Measurements from ENCODE around the gene AARSD1. TPM values are rescaled to one million over a fixed set of nuclear protein-coding genes. Genes with fewer than 3 reads are reported as not detected.
A peak's percentile ranks its signal among the peaks of the same experiment; 100 is the strongest.
"Not testable (repeated sequence)": the region's sequence is repeated elsewhere in the genome, so short reads cannot be mapped to it uniquely, and the experiment has no call there.

AARSD1 gene
- total RNA-seq, 1 donor = 14.0 TPM

- H3K4me3 ChIP-seq (ENCODE audit: low read length) = no peak overlapping the region
- no peaks in the 10 kb centered on the region for H3K27me3 ChIP-seq (ENCODE audit: insufficient read depth, low read length)
- no peaks in the 10 kb centered on the region for H3K9me3 ChIP-seq (ENCODE audit: low read depth, low read length)
- H3K4me1 ChIP-seq (ENCODE audit: insufficient read depth, low read length) = peaks cover 6% of the 10 kb centered on the region
Observed at GRCh38 chr17:42991471-42991870, 27.2 kb upstream of the AARSD1 start.

GRCh38 chr17:42989726-42990652 is 25.7 kb upstream of the AARSD1 start:
- no peaks in the 10 kb centered on the region for H3K27me3 ChIP-seq (ENCODE audit: insufficient read depth, low read length)
- no peak overlapping the region for H3K4me3 ChIP-seq (ENCODE audit: low read length)
- H3K4me1 ChIP-seq (ENCODE audit: insufficient read depth, low read length) = peaks cover 19% of the 10 kb centered on the region
- no peaks in the 10 kb centered on the region for H3K9me3 ChIP-seq (ENCODE audit: low read depth, low read length)

GRCh38 chr17:42989141-42989540 is 24.9 kb upstream of the AARSD1 start:
- no peak overlapping the region for H3K4me3 ChIP-seq (ENCODE audit: low read length)
- H3K27me3 ChIP-seq (ENCODE audit: insufficient read depth, low read length) = no peaks in the 10 kb centered on the region
- H3K9me3 ChIP-seq (ENCODE audit: low read depth, low read length) = no peaks in the 10 kb centered on the region
- H3K4me1 ChIP-seq (ENCODE audit: insufficient read depth, low read length) = peaks cover 28% of the 10 kb centered on the region

DNA sequence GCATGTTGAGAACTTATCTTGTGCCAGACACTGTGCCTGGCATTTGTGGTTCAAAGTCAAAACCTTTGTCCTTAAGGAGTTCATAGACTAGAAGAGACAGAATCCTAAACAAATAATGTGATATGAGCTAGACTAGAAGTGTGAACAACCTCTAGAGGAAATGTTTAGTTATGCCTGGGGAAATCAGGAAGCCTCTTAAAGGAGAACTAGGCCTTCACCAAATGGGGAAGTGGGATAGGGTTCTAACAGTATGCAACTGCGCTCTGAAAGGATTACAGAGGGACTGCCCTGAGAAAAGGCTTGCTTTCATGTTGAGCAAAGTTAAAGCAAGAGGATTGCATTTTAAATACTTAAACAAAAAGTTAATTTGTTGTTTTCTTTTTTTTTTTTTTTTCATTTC is 21.0 kb upstream of the AARSD1 start:
- Histone ChIP-seq H3K9me3 (ENCODE audit: low read depth, low read length) (no peaks in the 10 kb centered on the region), H3K4me1 (ENCODE audit: insufficient read depth, low read length) (peaks cover 59% of the 10 kb centered on the region), H3K27me3 (ENCODE audit: insufficient read depth, low read length) (no peaks in the 10 kb centered on the region), H3K4me3 (ENCODE audit: low read length) (no peak overlapping the region)

DNA sequence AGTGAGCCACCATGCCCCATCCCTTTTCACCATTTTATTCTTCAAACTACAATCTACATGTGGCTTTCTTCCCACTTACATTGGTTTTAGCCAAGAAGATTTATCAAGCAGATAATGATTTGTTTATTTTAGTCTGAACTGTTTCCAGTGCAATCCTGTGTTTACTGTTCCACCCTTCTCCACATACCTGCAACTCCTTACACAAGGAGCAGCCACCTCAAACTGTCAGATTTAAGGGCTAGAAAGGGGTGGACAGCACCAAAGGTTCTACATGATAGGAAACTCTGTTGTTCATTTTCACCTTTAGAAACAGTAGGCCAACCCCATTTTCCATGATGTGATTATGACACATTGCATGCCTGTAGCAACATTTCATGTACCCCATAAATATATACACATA is 18.0 kb upstream of the AARSD1 start:
- H3K9me3 ChIP-seq (ENCODE audit: low read depth, low read length) = no peaks in the 10 kb centered on the region
- no peak overlapping the region for H3K4me3 ChIP-seq (ENCODE audit: low read length)
- peaks cover 66% of the 10 kb centered on the region for H3K4me1 ChIP-seq (ENCODE audit: insufficient read depth, low read length)
- H3K27me3 ChIP-seq (ENCODE audit: insufficient read depth, low read length) = no peaks in the 10 kb centered on the region

GRCh38 chr17:42980766-42981397 is 16.6 kb upstream of the AARSD1 start:
- peaks cover 55% of the 10 kb centered on the region for H3K4me1 ChIP-seq (ENCODE audit: insufficient read depth, low read length)
- peak overlapping the region; percentile 86 for H3K4me3 ChIP-seq (ENCODE audit: low read length)
- no peaks in the 10 kb centered on the region for H3K9me3 ChIP-seq (ENCODE audit: low read depth, low read length)
- no peaks in the 10 kb centered on the region for H3K27me3 ChIP-seq (ENCODE audit: insufficient read depth, low read length)

GRCh38 chr17:42980274-42980765 is 16.1 kb upstream of the AARSD1 start, which contains the start of gene RUNDC1:
Gene RUNDC1, plus strand, starts transcription at chr17:42980565. Its CDS starts 12 bp downstream, at chr17:42980577.
- Histone ChIP-seq H3K27me3 (ENCODE audit: insufficient read depth, low read length) (no peaks in the 10 kb centered on the region), H3K4me3 (ENCODE audit: low read length) (peak within 1 kb of the TSS; percentile 86), H3K9me3 (ENCODE audit: low read depth, low read length) (no peaks in the 10 kb centered on the region), H3K4me1 (ENCODE audit: insufficient read depth, low read length) (peaks cover 50% of the 10 kb centered on the region)

DNA sequence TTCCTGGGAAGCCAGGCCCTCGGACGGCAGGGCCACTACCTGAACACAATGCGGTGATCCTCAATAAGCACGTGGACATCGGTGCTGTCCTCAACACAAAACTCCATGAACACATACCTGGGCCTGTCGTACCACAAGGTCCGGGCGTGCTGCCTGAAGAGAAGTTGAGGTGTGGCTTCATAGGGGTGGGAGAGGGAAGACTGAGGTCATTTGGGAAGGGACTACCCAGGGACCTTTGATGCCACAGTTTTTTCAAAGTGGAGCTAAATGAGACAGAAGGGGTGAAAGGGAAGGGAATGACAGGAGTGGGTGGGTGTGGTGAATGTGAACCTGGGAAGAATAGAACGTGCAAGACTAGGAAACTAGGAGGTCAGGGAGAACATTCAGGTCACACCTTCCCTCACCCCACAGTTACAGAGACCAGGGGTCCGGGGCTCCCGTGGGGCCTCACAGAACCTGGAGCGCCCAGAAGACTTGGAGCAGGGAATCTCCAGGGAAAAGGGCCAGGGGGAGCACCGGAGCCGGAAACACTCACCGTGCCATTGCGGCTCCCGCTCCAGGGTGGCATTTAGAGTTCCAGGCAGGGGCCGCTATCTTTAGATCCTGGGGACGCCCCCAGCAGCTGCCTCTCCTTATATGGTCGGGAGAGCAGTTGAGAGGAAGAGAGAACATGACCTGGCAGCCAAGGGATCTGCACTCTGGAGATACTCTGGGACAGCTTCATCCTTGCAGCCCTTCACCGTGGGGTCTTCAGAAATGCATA is 15.4 kb upstream of the AARSD1 start, which contains the start of gene PTGES3L:
PTGES3L (minus strand) TSS at position 570 of the 763 bp plus-strand sequence; CDS start at position 543, 27 bp downstream.
- Histone ChIP-seq H3K4me1 (ENCODE audit: insufficient read depth, low read length) (peaks cover 45% of the 10 kb centered on the region), H3K4me3 (ENCODE audit: low read length) (peak within 1 kb of the TSS; percentile 86), H3K9me3 (ENCODE audit: low read depth, low read length) (no peaks in the 10 kb centered on the region), H3K27me3 (ENCODE audit: insufficient read depth, low read length) (no peaks in the 10 kb centered on the region)

- H3K4me1 ChIP-seq (ENCODE audit: insufficient read depth, low read length); H3K9me3 ChIP-seq (ENCODE audit: low read depth, low read length); H3K4me3 ChIP-seq (ENCODE audit: low read length); H3K27me3 ChIP-seq (ENCODE audit: insufficient read depth, low read length): not testable (repeated sequence)
Observed at GRCh38 chr17:42975701-42976100, 11.4 kb upstream of the AARSD1 start.

DNA sequence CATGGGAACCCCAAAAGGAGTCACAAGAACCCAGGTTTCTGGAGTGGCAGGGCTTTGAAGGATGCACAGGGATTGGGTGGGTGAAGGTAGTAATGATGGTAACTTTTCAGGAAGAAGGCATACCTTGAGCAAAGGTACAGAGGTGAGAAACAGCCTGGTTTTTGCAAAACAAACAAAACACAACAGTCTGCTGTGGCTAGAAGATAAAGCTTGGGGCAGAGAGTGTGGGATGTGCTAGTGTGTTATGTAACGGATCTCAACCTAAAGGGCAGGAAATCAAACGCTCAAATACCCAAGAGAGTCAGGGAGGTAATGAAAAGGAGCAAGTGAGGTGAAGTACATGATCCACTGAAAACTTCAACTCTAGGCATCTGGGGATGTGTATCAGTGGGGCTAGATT is 11.0 kb upstream of the AARSD1 start:
- H3K27me3 ChIP-seq (ENCODE audit: insufficient read depth, low read length) = no peaks in the 10 kb centered on the region
- H3K4me3 ChIP-seq (ENCODE audit: low read length) = no peak overlapping the region
- H3K4me1 ChIP-seq (ENCODE audit: insufficient read depth, low read length) = peaks cover 8% of the 10 kb centered on the region
- no peaks in the 10 kb centered on the region for H3K9me3 ChIP-seq (ENCODE audit: low read depth, low read length)

DNA sequence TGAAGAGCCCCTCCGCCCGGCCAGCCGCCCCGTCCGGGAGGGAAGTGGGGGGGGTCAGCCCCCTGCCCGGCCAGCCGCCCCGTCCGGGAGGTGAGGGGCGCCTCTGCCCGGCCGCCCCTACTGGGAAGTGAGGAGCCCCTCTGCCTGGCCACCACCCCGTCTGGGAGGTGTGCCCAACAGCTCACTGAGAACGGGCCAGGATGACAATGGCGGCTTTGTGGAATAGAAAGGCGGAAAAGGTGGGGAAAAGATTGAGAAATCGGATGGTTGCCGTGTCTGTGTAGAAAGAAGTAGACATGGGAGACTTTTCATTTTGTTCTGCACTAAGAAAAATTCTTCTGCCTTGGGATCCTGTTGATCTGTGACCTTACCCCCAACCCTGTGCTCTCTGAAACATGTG is 9.1 kb upstream of the AARSD1 start:
- H3K4me1 ChIP-seq (ENCODE audit: insufficient read depth, low read length); H3K4me3 ChIP-seq (ENCODE audit: low read length); H3K9me3 ChIP-seq (ENCODE audit: low read depth, low read length); H3K27me3 ChIP-seq (ENCODE audit: insufficient read depth, low read length): not testable (repeated sequence)

GRCh38 chr17:42971589-42971988 is 7.3 kb upstream of the AARSD1 start:
- no peaks in the 10 kb centered on the region for H3K4me1 ChIP-seq (ENCODE audit: insufficient read depth, low read length)
- H3K9me3 ChIP-seq (ENCODE audit: low read depth, low read length) = no peaks in the 10 kb centered on the region
- no peaks in the 10 kb centered on the region for H3K27me3 ChIP-seq (ENCODE audit: insufficient read depth, low read length)
- no peak overlapping the region for H3K4me3 ChIP-seq (ENCODE audit: low read length)

GRCh38 chr17:42969001-42969581 is 4.8 kb upstream of the AARSD1 start:
- no peaks in the 10 kb centered on the region for H3K4me1 ChIP-seq (ENCODE audit: insufficient read depth, low read length)
- H3K9me3 ChIP-seq (ENCODE audit: low read depth, low read length) = no peaks in the 10 kb centered on the region
- H3K27me3 ChIP-seq (ENCODE audit: insufficient read depth, low read length) = no peaks in the 10 kb centered on the region
- no peak overlapping the region for H3K4me3 ChIP-seq (ENCODE audit: low read length)

DNA sequence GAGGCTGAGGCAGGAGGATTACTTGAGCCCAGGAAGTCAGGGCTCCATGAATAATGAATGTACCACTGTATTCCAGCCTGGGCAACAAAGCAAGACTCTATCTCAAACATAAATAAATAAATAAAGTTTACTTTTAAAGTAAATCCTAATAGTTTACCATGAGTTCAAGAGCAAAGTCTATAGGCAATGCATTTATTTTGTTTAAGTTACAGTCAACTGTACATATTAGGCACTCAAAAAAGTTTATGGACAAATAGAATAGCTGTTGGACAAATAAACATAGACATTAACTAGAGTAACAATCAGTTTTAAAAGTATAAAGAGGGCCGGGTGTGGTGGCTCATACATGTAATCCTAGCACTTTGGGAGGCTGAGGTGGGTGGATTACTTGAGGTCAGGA is 3.7 kb upstream of the AARSD1 start:
- Histone ChIP-seq H3K4me1 (ENCODE audit: insufficient read depth, low read length) (peaks cover 11% of the 10 kb centered on the region), H3K4me3 (ENCODE audit: low read length) (no peak overlapping the region), H3K27me3 (ENCODE audit: insufficient read depth, low read length) (no peaks in the 10 kb centered on the region), H3K9me3 (ENCODE audit: low read depth, low read length) (no peaks in the 10 kb centered on the region)

All from mononuclear cell (primary cell).